Myocyte (in vitro differentiated cells): ENCODE results near the gene PPFIA1. TPM values are rescaled to one million over a fixed set of nuclear protein-coding genes. Genes with fewer than 3 reads are reported as not detected.

Source experiments
- DNase-seq: peaks from one replicate; pipeline ENCODE4 v3.0.0-alpha.2; 2012; ENCODE audit warnings: low read depth
- microRNA counts: library from miRNA; unstranded; fragments of <30 nt; microRNA quantifications from one replicate; lab custom pipeline; 2016
- microRNA-seq: library from miRNA; unstranded; fragments of <30 nt; microRNA quantifications from one replicate; pipeline ENCODE4, GENCODE V29; 2016
- total RNA-seq: library from RNA; depleted of rRNA; stranded (reverse); fragments of >200 nt; gene quantifications from 2 replicates; pipeline ENCODE4 v1.2.3, GENCODE V29; 2014

The PPFIA1 gene
- total RNA-seq, 1 donor from 2014 or later, result 48.4 TPM

DNA sequence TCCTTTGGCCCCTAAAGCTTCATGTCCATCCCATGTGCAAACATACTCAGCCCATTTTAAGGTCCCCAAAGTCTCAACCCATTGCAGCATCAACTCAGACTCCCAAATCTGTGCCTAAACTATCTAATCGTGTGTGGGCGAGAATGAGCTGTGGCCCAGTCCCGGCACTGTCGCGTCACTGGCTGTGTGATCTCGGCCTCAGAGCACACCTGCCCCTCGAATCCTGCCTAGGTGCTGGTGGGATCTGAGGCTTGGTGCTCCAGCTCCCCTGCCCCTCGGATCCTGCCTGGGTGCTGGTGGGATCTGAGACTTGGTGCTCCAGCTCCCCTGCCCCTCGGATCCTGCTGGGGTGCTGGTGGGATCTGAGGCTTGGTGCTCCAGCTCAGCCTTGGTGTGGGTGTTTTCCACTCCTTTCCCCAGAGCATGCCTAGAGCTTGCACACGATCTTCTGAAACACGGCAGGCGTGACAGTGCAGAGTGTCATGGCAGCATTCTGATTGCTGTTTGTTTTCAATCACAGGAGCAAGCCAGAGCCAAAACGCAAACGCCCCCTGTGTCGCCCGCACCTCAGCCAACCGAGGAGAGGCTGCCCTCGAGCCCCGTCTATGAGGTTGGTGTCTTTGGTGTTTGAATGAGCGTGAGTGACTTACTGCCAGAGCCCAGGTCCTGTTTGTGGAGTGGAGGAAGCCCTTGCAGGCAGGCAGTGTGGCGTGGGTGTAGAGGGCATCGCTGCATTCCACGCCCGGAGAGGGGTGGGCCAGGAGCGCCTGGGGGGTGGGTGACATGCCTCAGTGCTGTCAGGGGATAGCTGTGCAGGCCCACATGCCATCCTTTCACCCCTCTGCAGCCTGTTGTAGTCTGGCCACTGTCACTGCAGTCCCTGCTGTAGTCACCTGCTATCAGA, 160.4 kb downstream of the PPFIA1 start:
- DNase-seq, result no peak

DNA sequence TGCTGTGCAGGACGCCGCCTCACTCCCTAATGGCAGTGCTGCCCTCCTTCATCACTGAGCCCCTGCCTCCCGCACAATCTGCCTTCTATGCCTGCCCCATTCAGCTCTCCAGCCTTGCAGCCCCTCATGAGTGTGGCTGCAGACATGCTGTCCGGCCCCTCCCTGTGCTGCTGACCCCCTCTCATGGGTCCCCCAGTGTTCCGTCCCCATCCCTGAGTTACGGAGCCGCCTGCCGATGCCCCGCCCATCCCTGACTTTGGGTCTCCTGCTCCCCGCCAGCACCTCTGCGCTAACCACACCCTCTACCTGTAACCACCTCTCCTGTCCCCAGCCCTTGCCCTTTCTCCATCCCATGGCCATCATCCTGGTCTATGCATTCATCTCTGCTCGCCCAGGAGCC, 161.1 kb downstream of the PPFIA1 start:
- DNase-seq, result no peak

GRCh38 chr11:70432065-70432464, 161.6 kb downstream of the PPFIA1 start:
- no peak for DNase-seq

DNA sequence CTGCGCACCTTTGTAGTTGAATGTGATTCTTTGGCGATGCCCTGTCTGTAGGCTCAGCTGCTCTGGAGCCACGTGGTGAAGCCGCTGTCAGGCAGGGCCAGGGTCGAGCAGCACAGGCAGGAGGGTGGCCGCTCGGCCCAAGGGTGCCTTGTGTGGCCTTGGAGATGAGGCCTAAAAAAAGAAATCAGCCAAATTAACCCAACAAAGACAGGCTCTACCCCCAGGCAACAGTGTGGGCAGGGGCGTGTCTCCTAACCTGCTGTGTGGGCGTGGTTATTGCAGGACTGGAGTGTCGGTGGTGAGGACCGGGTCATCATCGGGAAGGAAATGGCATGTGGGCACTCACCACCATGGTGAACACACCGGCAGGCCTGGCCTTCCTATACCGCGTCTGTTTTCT, 162.1 kb downstream of the PPFIA1 start:
- no peak for DNase-seq

DNA sequence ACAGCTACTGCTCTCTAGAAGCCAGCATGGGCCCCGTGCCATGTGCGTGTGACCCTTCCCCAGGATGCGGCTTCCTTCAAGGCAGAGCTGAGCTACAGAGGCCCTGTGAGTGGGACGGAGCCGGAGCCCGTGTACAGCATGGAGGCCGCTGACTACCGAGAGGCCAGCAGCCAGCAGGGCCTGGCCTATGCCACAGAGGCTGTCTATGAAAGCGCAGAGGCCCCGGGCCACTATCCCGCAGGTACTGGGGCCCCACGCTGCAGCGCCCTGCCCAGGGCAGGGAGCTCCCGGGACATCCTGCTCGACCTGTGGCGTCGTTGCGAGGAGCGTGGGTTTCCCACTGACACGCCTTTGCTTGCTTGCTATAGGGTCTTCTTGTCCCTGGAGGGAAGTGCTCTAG, 162.5 kb downstream of the PPFIA1 start:
- DNase-seq, result no peak

- DNase-seq, result no peak
Measured at GRCh38 chr11:70433526-70433925, 163.0 kb downstream of the PPFIA1 start.

MicroRNAs encoded within 50 kb of the gene (microRNA counts, 767-probe panel; counts per million panel counts)
- not detected for microRNA hsa-miR-548k (lab: Ali Mortazavi, UCI)

Small RNAs within 50 kb of the gene (microRNA-seq; reads per million reads assigned to microRNA genes)
- gene MIR548K, result 3.7 reads per million, percentile 15 among the genes with 10 or more reads in this experiment

Other genes starting within 250 kb of the PPFIA1 start
- gene ANO1, start 192.4 kb upstream of the PPFIA1 start, total RNA-seq, result not detected in 2 replicates
- gene FADD, start 67.4 kb upstream of the PPFIA1 start, total RNA-seq, result 15.3 and 16.5 TPM in 2 replicates
- gene CTTN, start 127.8 kb downstream of the PPFIA1 start, total RNA-seq, result 197 and 201 TPM in 2 replicates